ENCODE results near the gene NEK6.

Gene NEK6

GRCh38 chr9:124315882-124316281, 58.1 kb downstream of the NEK6 start:
- no peak overlapping the region for H3K4me3 ChIP-seq (ENCODE audit: low read depth, low read length)

GRCh38 chr9:124320062-124320973, 62.6 kb downstream of the NEK6 start:
- no peak overlapping the region for H3K4me3 ChIP-seq (ENCODE audit: low read depth, low read length)

GRCh38 chr9:124321416-124321815, 63.7 kb downstream of the NEK6 start:
- no peak overlapping the region for H3K4me3 ChIP-seq (ENCODE audit: low read depth, low read length)

DNA sequence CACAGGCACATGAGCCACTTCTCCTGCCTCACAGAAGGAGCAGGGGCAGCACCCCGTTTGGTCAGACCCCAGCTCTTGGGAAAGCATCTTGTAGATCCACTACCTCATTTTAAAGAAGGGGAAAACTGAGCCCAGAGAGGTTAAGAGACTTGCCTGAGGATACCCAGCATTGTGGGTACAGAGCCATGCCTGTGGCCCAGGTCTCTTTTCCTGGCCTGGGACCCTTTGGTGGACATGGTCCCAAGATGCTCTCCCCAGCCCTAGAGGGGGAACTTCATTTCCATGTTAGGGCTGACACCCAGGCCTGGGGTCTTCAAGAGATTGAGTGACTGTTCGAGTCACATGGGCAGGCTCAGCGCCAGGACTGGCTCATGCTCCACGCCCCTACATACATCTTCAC, 64.2 kb downstream of the NEK6 start:
- no peak overlapping the region for H3K4me3 ChIP-seq (ENCODE audit: low read depth, low read length)

GRCh38 chr9:124322618-124323432, 65.1 kb downstream of the NEK6 start:
- no peak overlapping the region for H3K4me3 ChIP-seq (ENCODE audit: low read depth, low read length)

GRCh38 chr9:124323904-124324303, 66.2 kb downstream of the NEK6 start:
- H3K4me3 ChIP-seq (ENCODE audit: low read depth, low read length), result no peak overlapping the region

DNA sequence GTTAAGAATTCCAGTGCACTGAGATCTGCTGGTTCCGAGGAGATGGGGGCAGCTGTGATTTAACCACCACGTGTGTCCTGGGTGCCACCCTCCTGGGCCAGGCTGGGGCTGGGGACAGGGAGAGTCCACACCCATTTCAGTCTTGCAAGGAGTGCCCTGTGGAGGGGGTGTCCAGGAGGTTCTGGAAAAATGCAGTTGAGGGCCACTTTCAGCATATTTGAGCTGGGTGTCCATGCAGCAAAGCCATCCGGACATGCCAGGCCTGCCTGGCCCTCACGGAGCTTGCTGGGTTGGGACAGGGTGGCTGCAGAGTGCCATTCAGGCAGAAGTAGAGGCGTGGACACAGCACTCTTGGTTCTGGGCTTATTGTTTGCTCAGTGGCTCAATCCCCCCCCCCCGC, 68.1 kb downstream of the NEK6 start:
- H3K4me3 ChIP-seq (ENCODE audit: low read depth, low read length), result no peak overlapping the region

GRCh38 chr9:124326378-124326777, 68.6 kb downstream of the NEK6 start:
- H3K4me3 ChIP-seq (ENCODE audit: low read depth, low read length), result no peak overlapping the region

DNA sequence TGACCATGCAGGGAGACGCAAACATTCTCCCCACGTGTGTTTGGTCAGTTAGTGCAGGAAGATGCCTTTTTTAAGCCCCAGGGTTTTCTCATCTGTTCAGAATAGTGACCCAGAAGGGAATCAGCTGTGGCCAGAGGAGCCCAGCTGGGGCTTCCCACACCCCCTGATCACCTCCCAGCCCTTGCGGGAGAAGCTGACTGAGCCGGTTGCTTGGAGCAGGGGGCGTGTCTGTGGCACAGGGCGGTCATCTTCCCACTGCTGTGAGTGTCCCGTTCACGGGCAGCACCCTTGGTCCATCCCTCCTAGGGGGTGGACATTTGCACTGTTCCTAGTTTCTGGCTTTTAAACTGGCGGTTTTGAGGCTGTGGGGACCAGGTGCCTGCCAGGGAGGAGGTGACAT, 69.7 kb downstream of the NEK6 start:
- H3K4me3 ChIP-seq (ENCODE audit: low read depth, low read length), result no peak overlapping the region

- no peak overlapping the region for H3K4me3 ChIP-seq (ENCODE audit: low read depth, low read length)
Measured at GRCh38 chr9:124328285-124328684, 70.5 kb downstream of the NEK6 start.

DNA sequence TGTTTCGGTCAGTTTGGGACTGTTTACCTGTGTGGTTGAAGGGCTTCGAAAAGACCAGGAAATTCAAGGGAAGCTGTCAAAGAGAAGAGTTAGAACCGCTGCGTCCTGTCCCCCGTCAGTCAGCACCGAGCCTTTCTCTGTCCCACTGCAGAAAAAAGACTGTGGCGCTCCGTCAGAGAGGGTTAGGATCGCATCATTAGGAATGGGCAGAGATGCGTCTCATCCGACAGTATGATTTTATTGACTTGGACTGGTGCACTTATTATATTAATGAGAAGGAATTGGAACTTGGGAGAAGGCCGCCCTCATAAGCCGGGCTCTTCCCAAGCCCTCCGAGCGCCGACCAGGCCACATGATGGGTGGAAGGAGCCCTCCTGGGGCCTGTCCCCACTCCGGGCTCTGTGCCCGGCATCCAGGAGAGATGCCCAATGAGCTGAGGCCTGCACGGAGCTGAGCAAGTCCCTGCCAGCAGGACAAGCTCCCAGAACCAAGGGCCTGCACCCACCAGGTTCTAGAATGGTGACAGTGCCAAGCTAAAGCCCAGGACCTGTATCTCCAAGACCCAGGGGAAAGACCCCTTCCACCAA, 71.5 kb downstream of the NEK6 start:
- H3K4me3 ChIP-seq (ENCODE audit: low read depth, low read length), result no peak overlapping the region

GRCh38 chr9:124330011-124330697, 72.4 kb downstream of the NEK6 start:
- H3K4me3 ChIP-seq (ENCODE audit: low read depth, low read length), result no peak overlapping the region

- no peak overlapping the region for H3K4me3 ChIP-seq (ENCODE audit: low read depth, low read length)
Measured at GRCh38 chr9:124331580-124331979, 73.8 kb downstream of the NEK6 start.

DNA sequence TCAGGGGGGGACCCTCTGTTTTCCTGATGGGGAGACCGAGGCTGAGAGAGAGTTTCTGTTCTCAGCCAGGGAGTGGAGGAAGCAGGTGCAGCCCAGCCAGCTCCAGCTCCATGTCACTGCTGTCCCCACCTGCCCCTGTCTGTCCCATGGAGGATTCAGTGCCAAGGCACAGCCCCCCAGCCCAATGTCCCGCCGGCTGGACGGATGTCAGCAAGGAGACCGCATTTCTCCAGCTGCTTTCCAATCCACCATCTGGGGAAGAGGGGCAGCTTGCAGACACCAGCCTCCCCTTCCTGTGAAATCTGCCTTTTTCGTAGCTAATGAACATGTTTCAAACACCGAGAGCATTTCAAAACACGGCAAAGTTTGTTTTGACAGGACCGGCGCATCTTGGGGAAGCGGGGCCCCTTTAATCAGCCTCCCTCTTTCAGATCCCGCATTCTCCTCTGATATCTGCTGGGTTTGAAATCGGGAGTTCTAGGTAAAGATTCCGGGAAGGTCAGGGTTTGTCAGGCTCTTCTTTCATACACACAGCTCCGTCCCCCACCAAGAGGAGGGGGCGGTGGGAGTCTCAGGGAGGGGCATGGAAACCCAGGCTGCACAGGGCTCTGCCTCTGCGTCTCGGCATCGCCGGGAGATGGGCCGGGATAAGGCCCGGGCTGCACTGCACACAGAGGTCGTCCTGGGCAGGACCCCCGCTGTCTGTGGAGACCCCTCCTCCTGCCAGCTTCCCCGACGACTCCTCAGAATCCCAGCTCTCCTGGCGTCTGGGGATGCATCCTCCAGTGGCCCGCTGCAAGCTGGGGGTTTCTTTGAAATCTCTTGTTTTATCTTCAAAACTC, 74.8 kb downstream of the NEK6 start:
- no peak overlapping the region for H3K4me3 ChIP-seq (ENCODE audit: low read depth, low read length)

GRCh38 chr9:124333203-124333579, 75.4 kb downstream of the NEK6 start:
- no peak overlapping the region for H3K4me3 ChIP-seq (ENCODE audit: low read depth, low read length)

DNA sequence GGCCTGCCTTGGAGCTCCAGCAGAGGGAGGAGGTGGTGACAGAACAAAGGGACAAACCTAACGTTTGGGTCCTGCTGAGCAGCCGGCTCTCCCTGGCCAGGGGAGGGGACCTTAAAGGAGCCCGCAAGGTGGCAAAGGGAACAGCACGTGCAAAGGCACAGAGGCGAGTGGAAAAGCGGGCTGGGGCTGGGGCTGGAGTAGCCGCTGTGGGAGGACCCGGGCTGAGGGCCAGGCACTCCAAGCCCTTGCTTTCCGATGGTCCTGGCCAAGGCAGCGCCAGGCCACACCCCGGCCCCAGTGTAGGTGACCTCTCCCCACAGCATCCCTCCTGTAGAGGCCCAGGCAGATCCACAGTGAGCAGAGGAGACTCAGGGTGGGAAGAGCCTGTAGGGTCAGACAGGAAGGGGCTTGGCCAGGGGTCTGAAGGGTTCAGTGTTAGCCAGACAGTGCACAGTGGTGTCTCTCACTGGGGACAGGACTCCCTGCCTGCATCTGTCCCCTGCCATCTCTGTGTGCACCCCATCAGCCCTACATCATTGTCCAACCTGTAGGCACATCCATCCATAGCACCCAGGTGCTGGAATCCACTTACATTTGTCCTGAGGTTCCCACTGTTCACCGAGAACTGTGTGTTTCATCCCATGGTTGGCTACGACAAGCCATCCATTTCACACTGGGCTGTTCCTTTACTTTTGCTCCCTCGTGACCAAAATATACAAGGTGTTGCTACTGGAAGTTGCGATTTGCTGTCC, 77.0 kb downstream of the NEK6 start:
- H3K4me3 ChIP-seq (ENCODE audit: low read depth, low read length), result no peak overlapping the region

DNA sequence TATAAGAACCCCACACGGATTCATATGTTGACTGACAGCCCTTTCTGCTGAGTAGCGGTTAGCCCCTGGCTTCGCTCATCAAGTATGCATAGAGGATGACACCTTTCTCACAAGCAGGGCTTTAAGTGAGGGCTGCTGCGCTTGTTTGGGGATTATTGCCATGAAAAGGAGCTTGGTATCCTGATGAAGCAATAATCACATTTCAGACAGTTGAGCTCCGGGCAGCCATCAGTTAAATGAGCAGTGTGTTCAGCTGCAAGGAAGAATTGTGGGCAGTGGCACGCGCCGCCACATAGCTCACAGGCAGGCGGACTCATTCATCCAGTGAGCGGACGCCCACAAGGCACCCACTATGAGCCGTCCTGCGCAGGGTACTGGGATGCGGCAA, 77.6 kb downstream of the NEK6 start:
- no peak overlapping the region for H3K4me3 ChIP-seq (ENCODE audit: low read depth, low read length)

GRCh38 chr9:124337562-124337961, 79.8 kb downstream of the NEK6 start:
- H3K4me3 ChIP-seq (ENCODE audit: low read depth, low read length), result no peak overlapping the region

DNA sequence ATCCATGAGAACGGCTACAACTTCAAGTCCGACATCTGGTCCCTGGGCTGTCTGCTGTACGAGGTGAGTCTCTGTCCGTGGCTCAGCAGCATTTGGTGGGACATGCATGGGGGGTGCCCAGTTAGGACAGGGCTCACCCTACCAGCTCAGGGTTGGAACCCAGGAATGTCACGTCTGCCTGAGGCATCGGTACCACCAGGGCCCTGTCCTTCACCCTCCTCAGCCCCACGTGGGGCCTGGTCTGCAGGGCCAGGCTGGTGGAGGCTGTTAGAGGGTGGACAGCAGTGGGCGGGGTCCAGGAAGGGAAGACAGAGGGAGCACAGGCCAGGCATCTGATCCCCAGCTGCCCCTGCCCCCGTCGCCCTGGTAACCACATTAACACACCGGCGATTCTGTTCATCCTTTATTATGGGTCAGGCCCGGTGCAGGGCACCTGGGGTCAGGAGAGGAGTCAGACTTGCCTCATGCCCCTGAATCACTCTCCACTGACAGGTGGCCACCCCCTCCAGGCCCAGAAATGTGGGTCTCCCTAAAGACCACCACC, 81.9 kb downstream of the NEK6 start:
- H3K4me3 ChIP-seq (ENCODE audit: low read depth, low read length), result no peak overlapping the region

Measured in iPS-11a (cell line).